DND-41 (cell line): ENCODE results near the gene COLEC12.
"Not testable (repeated sequence)": the region's sequence is repeated elsewhere in the genome, so short reads cannot be mapped to it uniquely, and the experiment has no call there.

Experiments
- ATAC-seq: fragments of 200-7000 bp; cut with Tn5 transposase; 3 replicates; pipeline ENCODE4 v1.9.1; 2021; ENCODE audit warnings: low read depth; ENCODE audit not compliant: insufficient read depth
- DNase-seq: peaks from one replicate; pipeline ENCODE4 v3.0.0-alpha.2; 2020
- H2AFZ ChIP-seq: 2 replicates; pipeline ENCODE4 v1.6.0; 2012; ENCODE audit warnings: low read depth, low read length
- H3K27ac ChIP-seq: 2 replicates; pipeline ENCODE4 v1.5.1; 2012; ENCODE audit warnings: low read length, inconsistent platforms
- H3K27me3 ChIP-seq: fragments of 200-600 bp; sonication (generic); 2 replicates; pipeline ENCODE4 v1.6.0; 2012; ENCODE audit warnings: low read length, mild to moderate bottlenecking, inconsistent platforms; ENCODE audit not compliant: insufficient read depth, poor library complexity
- H3K36me3 ChIP-seq: 2 replicates; pipeline ENCODE4 v1.5.1; 2012; ENCODE audit warnings: low read length, inconsistent platforms; ENCODE audit not compliant: insufficient read depth
- H3K4me1 ChIP-seq: 2 replicates; pipeline ENCODE4 v1.5.1; 2012; ENCODE audit warnings: mild to moderate bottlenecking, low read length; ENCODE audit not compliant: insufficient read depth
- H3K4me2 ChIP-seq: 2 replicates; pipeline ENCODE4 v1.6.0; 2012; ENCODE audit warnings: mild to moderate bottlenecking, moderate library complexity, low read length, inconsistent platforms; ENCODE audit not compliant: insufficient read depth
- H3K4me3 ChIP-seq, 2 experiments: fragments of 200-600 bp in 1 of 2; shearing (Covaris generic) in 1 of 2; 2 replicates each; pipeline ENCODE4 v1.5.1; 2012 to 2016; ENCODE audit warnings: inconsistent platforms in 2 of 2, low read length in 2 of 2, mild to moderate bottlenecking in 2 of 2, low read depth in 1 of 2, moderate library complexity in 1 of 2
- H3K79me2 ChIP-seq: 2 replicates; pipeline ENCODE4 v1.6.0; 2012; ENCODE audit warnings: low read length, inconsistent platforms; ENCODE audit not compliant: insufficient read depth
- H3K9ac ChIP-seq: 2 replicates; pipeline ENCODE4 v1.6.0; 2012; ENCODE audit warnings: low read depth, mild to moderate bottlenecking, inconsistent platforms, low read length, moderate library complexity
- H3K9me3 ChIP-seq: 2 replicates; pipeline ENCODE4 v1.5.1; 2012; ENCODE audit warnings: low read length, moderate library complexity, mild to moderate bottlenecking, inconsistent platforms; ENCODE audit not compliant: insufficient read depth, severe bottlenecking
- H4K20me1 ChIP-seq: 2 replicates; pipeline ENCODE4 v1.6.0; 2012; ENCODE audit warnings: low read length; ENCODE audit not compliant: insufficient read depth
- CTCF ChIP-seq: IDR thresholded peaks from 2 replicates; pipeline ENCODE4 v1.5.1; 2012; ENCODE audit warnings: borderline replicate concordance, low read length, moderate library complexity, mild to moderate bottlenecking; ENCODE audit not compliant: poor library complexity, severe bottlenecking; ENCODE audit errors: extremely low read depth
- EZH2 ChIP-seq: IDR thresholded peaks from 3 replicates; pipeline ENCODE4 v1.6.1; 2012; ENCODE audit warnings: borderline replicate concordance, low read depth, mild to moderate bottlenecking, moderate library complexity, low read length, inconsistent platforms; ENCODE audit not compliant: severe bottlenecking

The COLEC12 gene

GRCh38 chr18:312415-312814 lies 188.1 kb downstream of the COLEC12 start:
- H3K27ac ChIP-seq = no peak overlapping the region
- no peaks in the 10 kb centered on the region for H4K20me1 ChIP-seq
- DNase-seq (no peak), ATAC-seq (no peak)
- no peak overlapping the region for H3K4me2 ChIP-seq
- no peak overlapping the region for H3K4me3 ChIP-seq
- H3K4me1 ChIP-seq = no peaks in the 10 kb centered on the region
- no peaks in the 10 kb centered on the region for H3K36me3 ChIP-seq
- no peak for TF ChIP-seq CTCF
- no peak for TF ChIP-seq EZH2
- no peaks in the 10 kb centered on the region for H3K79me2 ChIP-seq
- no peak overlapping the region for H2AFZ ChIP-seq
- H3K9me3 ChIP-seq = no peaks in the 10 kb centered on the region
- no peak overlapping the region for H3K9ac ChIP-seq
- H3K27me3 ChIP-seq = no peaks in the 10 kb centered on the region

GRCh38 chr18:310042-310441 lies 190.5 kb downstream of the COLEC12 start:
- H3K9me3 ChIP-seq = no peaks in the 10 kb centered on the region
- no peak overlapping the region for H2AFZ ChIP-seq
- H3K4me3 ChIP-seq = no peak overlapping the region
- H3K4me1 ChIP-seq = no peaks in the 10 kb centered on the region
- TF ChIP-seq EZH2 (no peak), CTCF (no peak)
- no peak for ATAC-seq
- no peaks in the 10 kb centered on the region for H3K79me2 ChIP-seq
- H3K36me3 ChIP-seq = no peaks in the 10 kb centered on the region
- no peak overlapping the region for H3K9ac ChIP-seq
- no peak overlapping the region for H3K27ac ChIP-seq
- H3K27me3 ChIP-seq = peaks cover 3% of the 10 kb centered on the region
- no peaks in the 10 kb centered on the region for H4K20me1 ChIP-seq
- DNase-seq = no peak
- no peak overlapping the region for H3K4me2 ChIP-seq

GRCh38 chr18:308086-308485 lies 192.4 kb downstream of the COLEC12 start:
- not testable (repeated sequence) for ATAC-seq, H3K9ac ChIP-seq, H3K4me3 ChIP-seq, H3K9me3 ChIP-seq, H3K27ac ChIP-seq, DNase-seq, H3K4me1 ChIP-seq, H3K79me2 ChIP-seq, H3K27me3 ChIP-seq, H4K20me1 ChIP-seq, H3K36me3 ChIP-seq, H3K4me2 ChIP-seq, H2AFZ ChIP-seq

- DNase-seq (no peak), ATAC-seq (no peak)
- TF ChIP-seq CTCF (no peak), EZH2 (no peak)
- Histone ChIP-seq H4K20me1 (no peaks in the 10 kb centered on the region), H2AFZ (no peak overlapping the region), H3K4me1 (no peaks in the 10 kb centered on the region), H3K79me2 (no peaks in the 10 kb centered on the region), H3K4me3 (no peak overlapping the region), H3K36me3 (no peaks in the 10 kb centered on the region), H3K27ac (no peak overlapping the region), H3K9ac (no peak overlapping the region), H3K27me3 (peaks cover 8% of the 10 kb centered on the region), H3K4me2 (no peak overlapping the region), H3K9me3 (no peaks in the 10 kb centered on the region)
Observed at GRCh38 chr18:306608-307255, 193.8 kb downstream of the COLEC12 start.
